ENCODE measurements around the gene DOCK6.

DNA sequence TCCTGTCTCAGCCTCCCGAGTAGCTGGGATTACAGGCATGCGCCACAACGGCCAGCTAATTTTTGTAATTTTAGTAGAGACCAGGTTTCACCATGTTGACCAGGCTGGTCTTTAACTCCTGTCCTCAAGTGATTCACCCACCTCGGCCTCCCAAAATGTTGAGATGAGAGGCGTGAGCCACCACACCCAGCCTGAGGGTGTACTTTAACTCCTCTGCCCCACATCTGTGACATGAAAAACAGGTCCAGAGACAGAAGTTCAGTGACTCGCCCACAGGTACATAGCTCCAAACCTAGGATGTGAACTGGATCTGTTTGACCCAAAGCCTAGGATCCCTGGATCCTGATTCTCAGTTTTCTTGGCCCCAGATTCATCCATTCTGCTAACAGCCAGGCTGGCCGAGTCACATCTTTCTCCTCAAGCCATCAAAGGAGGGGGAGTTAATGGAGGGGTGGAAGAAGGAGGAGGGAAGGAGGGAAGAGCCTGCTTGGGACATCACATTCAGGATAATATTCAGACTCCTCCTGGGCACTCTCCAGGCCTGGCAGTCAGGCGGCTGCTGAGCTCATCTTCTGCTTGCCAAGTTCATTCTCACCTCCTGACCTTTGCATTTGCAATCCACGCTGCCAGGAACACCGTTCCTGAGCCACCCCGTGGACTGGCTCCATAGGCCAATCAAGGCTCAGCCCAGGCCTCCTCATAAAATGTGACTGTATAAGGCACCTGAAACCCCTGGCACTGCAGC, 109.8 kb downstream of the DOCK6 start:
- TF ChIP-seq, protein P1, sequence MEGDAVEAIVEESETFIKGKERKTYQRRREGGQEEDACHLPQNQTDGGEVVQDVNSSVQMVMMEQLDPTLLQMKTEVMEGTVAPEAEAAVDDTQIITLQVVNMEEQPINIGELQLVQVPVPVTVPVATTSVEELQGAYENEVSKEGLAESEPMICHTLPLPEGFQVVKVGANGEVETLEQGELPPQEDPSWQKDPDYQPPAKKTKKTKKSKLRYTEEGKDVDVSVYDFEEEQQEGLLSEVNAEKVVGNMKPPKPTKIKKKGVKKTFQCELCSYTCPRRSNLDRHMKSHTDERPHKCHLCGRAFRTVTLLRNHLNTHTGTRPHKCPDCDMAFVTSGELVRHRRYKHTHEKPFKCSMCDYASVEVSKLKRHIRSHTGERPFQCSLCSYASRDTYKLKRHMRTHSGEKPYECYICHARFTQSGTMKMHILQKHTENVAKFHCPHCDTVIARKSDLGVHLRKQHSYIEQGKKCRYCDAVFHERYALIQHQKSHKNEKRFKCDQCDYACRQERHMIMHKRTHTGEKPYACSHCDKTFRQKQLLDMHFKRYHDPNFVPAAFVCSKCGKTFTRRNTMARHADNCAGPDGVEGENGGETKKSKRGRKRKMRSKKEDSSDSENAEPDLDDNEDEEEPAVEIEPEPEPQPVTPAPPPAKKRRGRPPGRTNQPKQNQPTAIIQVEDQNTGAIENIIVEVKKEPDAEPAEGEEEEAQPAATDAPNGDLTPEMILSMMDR (IDR thresholded peaks at IDR 0.05; ENCODE audit: poor library complexity), result no peak
- no peak for TF ChIP-seq EZH2 (IDR thresholded peaks at IDR 0.05; ENCODE audit: borderline replicate concordance)

Measured in hepatocyte (in vitro differentiated cells).